GM18870 (cell line): ENCODE data around the gene ZIM2.
"Not testable (repeated sequence)": the region's sequence is repeated elsewhere in the genome, so short reads cannot be mapped to it uniquely, and the experiment has no call there.

Experiments used
- ATAC-seq: cut with Tn5 transposase; IDR thresholded peaks from one replicate; pipeline ENCODE4 v1.9.1; 2021; ENCODE audit warnings: moderate library complexity; ENCODE audit not compliant: unreplicated experiment

Gene ZIM2

DNA sequence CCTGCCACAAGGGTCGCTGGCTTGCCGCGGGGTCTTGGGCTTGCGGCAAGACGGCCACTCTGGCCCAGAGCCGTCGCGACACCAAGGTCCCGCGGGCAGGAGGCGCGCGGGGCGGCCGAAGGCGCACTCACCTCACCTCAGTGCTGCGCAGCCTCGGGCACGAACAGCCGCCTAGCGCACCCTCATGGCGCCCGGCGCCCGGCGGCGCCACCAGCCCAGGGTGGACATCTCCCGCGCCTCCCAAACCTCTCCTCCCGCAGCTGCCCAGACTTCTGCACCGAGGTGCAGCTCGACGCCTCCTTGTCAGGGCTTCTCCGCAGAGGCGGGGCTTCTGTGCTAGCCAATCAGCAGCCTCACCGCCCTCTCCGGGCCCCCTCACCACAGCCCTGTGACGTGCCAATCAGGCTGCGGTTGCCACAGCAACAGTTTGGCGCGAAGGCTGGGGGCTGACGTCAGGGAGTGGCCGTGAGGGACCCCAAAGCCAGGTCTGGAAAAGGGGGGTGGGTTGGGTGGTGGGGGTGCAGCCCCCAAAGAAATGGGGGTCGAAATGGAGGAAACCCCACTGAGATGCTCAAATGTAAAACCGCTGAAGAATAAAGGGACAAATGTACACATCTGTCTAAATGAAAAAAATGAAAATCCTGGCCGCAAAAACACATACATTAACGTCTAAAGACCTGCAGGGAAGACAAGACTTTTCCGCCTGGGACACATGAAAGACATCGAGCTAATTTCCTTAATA, at the start of gene ZIM2, which contains the start of gene PEG3:
Gene ZIM2 (minus strand): TSS at position 276 of the 742 bp plus-strand sequence. CDS start 16,449 bp downstream, outside the sequence.
Gene PEG3 (minus strand): TSS at position 276 of the 742 bp plus-strand sequence. CDS start 16,071 bp downstream, outside the sequence.
- ATAC-seq = no peak

DNA sequence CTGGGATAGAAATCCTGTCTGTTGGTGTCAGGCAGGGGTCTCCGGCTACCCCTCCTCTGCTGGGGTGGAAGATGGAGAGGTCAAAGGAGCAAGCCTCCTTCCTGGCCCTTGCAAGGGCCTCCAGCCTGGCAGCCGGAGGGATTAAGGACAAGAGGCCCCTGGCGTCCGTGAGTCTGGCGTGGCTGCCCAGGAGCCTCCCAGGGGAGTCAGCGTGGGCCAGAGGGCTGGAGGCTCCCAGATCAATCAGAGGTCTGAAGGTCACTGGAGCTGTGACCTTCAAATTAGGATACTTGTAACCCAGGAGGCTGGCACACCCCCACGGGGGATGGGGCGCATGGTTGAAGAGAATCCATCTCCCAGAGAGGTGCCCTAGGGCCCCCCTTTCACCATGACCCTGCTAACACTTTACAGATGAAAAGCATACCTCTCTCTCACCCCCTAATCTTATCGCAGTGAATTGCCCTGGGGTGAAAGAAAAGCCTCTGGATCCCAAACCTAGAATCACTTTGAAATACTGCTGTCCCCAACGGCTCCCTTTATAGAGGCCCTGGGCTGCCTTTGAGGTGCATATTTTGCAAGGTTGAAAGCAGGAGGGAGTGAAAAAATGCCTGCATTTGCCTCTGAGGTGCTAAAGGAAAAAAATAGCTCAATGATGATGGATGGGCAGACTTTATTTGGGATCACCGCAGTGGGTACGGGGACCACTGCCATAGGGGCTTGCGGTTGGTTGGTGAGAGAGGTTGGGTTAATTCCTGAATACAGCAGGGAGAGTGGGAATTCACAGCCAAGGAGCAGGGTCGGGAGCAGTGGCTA, 44.9 kb upstream of the ZIM2 start:
- no peak for ATAC-seq

DNA sequence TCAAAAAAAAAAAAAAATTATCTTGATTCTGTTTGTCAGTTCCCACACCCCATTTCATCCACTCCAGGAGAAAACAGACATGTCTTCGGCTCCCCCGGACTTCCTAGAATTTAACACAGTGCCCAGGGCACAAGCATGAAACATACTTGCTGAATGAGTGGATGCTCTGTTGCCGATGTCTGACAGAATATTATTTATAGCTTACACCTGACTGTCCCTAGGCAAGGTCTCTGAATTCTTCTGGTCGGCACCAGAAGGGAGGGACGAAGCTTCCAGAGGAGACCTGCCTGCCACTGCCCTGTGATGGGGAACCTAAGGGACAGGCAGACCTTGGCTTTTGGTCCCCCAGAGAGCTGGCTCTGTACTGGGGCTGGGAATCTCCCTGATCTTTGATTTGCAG, 43.9 kb upstream of the ZIM2 start:
- no peak for ATAC-seq

DNA sequence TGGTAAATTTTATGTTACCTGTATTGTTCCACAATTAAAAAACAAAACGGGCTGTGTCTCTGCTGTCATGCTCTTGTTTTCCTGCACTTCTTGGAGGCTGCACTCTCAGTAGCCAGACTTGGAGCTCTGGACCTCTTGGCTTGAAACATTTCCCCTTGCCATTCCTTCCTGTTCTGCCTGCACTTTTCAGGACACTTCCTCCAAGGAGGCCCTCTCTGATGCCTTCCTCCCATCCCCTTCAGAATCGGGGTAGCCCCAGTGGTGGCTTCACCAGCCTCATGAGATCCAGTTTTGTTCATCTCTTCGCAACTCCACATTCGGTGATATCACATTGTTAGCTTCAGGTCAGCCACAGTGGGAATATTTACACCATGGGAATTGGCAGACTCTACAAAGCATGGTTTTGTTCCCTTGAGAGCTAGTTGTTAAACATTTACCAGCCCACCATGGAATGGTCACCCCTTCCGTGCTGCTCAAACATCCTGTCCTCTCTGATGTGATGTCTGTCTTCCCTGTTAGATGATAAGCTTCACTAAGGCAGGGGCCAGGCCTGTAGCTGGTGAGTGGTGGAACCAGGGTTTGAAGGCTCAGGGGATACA, 40.2 kb upstream of the ZIM2 start:
- ATAC-seq = no peak

DNA sequence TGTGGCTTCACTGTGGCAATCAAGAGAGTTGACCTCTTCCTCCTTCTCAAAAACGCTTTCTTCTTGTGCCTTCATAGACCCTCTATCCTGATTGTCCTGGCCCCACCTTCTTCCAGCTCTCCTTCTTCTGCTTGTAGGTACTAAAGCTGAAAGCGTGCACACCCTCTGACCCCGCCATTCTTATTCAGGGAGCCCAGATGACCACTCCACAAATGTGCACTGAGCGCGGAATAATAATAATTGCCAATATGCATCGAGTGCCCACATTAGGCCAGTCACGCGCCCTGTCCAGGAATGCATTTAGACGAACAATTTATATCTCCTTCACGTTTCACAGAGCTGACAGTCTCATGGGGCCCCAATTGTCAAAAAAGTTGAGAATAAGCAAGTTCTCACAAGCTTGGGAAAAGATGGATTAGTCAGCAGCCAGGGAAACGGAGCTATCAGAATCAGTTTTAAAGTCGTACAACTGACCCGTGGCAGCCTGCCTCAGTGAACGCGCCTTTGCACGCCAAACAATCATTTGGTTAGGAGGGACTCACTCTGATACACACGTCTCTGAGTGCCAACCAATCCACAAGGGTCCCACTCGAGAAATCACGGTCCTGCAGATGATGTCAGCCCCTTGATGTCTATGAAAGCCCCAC, 36.7 kb upstream of the ZIM2 start:
- ATAC-seq = no peak

DNA sequence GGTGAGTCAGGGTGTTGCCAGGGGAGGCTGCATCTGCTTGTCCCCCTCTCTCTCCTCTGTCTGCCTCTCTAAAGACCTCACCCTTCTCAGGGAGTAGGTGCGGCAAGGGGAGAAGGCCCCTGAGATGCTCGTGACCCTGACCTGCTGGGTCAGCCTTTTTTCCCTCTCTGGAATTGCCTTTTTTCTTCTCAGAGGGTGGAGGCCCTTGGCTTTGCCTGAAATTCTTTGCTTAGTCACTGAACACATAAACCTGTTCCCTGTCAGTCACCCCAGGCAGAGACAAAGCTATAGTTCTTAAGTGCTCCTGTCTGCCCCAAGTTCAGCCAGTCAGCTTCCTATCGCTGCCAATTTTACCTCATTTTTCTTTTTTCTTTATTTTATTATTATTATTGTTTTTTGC, 35.2 kb upstream of the ZIM2 start:
- ATAC-seq = no peak

DNA sequence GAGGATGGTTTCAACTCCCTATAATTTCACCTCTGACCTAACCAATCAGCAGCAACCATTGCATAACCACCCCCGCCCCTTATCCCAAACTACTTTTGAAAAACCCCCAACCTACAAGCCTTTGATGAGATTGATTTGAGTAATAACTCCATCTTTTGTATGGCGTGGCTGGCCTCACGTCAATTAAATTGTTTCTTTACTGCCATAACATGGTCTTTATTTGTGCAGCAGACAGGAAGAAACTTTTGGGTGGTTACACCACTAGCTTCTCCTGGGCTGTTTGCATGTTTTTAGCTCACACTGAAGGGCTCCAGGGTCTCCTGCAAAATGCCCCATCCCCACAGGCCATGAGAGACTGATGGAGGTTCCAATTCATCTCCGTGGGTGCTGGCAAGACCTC, 34.0 kb upstream of the ZIM2 start:
- ATAC-seq = no peak

DNA sequence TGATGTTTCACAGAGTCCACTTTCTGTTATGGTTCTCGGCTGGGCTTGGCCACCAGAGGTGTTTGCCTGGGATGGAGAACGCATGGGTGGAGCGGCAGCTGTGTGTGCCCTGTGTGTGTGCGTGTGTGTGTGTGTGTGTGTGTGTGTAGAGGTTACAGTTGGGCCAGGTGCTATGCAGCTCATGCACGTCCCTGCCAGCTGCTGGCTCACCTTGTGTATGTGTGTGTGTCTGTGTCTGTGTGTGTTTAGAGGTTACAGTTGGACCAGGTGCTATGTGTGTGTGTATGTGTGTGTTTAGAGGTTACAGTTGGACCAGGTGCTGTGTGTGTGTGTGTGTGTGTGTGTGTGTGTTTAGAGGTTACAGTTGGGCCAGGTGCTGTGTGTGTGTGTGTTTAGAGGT, 33.0 kb upstream of the ZIM2 start:
- ATAC-seq = no peak

DNA sequence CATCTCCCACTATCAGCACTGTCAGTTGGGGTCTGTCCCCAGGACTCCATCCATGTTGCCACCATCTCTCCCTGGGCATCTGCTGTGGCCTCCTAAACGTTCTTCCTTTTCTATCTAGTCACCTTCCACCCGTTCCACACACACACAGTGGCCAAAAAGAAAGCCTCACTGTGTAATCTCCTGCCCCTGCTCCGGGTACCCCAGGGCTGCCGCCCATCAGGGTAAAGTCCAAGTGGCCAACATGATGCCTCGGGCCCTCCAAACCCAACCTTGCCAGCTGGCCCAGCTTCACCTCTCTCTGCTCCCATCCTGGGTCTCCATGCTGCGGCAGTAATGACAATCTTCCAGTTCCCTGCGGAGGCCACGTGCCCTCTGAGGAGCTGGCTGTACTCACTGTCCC, 29.4 kb upstream of the ZIM2 start:
- ATAC-seq = no peak

DNA sequence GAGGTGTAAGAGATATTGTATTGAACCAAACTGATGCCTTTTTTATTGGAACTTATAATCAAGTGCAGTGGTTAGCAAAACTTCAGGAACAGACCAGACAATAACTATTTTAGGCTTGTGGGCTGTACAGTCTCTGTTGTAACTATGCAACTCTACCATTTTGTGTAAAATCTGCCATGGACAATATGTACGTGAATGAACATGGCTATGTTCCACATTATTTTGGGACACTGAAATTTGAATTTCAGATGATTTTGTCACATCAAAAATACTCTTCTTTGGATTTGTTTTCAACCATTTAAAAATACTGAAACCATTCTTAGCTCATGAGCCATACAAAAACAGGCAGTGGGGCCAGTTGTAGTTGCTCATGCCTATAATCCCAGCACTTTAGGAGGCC, 27.9 kb upstream of the ZIM2 start:
- ATAC-seq = no peak

DNA sequence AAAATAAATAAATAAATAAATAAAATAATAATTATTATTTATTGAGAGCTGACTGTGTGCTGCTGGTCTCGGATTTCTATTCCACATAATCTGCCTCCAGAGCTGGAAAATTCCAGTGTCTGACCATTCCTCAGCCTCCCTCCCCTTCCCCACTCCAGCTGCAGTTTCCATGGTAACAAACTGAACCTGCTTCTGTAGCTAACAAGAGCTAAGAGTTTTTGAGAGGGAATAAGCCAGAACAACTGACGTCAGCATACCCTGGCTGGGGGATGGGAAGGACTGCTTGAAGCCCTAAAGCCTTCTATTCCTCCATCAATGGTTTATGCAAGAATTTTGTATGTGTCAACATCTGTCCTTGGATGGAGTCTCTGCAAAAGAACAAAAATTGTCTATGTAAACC, 26.0 kb upstream of the ZIM2 start:
- no peak for ATAC-seq

DNA sequence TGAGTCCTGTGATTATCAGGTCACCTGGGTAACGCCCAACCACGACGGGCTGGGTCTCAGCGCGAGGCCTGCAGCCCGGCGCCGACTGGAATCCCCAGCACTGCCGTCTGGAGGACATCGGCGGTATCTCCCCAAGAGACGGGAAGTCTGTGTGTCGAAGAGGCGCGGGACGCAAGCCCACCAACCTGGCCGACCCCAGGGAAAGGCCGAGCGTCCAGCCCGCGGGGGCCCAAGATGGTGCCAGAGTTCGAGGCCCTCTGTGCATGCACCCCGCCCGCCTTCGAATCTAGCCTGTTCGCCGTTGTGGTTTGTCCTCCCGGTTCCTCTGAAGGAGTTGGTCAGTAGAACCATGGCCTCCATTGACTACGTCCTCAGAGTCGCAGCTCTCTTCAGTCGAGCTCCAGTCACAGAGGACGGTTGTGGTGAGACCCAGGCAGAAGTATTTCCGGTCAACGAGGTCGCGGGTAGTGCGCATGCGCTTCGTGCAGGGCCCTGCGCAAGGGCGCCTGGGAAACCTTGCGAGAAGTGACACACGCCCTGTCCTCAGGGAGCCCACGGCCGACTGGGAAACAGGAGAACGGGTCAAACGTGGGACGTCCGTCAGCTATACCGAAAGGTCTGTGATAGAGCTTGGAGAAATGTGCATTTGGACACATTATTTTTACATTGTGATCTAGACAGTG, 24.1 kb upstream of the ZIM2 start:
- ATAC-seq = no peak

DNA sequence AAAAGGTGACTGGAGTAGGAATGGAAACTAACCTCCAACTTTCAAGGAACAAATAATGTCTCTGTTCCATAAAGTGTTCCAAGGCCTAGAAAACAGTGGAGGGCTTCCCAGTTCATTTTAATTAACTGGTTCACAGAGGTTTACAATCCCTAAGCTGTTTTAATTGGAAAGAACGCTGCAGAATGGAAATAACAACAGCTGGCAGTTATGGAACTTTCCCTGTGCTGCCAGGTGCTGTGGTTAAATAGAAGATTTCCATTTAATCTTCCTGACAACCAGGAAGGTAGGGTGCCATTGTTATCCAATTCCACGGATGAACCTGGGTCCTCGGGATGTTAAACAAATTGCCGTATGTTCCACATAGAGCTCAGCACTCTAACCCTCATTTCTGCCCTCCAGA, 22.2 kb upstream of the ZIM2 start:
- no peak for ATAC-seq

DNA sequence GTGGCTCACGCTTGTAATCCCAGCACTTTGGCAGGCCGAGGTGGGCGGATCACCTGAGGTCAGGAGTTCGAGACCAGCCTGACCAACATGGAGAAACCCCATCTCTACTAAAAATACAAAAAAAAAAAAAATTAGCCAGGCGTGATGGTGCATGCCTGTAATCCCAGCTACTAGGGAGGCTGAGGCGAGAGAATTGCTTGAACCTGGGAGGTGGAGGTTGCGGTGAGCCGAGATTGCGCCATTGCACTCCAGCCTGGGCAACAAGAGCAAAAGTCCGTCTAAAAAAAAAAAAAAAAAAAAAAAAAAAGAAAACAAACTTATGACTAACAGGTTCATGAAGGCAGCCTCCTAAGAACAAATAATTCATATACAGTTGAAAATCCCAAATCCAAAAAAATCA, 19.9 kb upstream of the ZIM2 start:
- ATAC-seq = not testable (repeated sequence)

DNA sequence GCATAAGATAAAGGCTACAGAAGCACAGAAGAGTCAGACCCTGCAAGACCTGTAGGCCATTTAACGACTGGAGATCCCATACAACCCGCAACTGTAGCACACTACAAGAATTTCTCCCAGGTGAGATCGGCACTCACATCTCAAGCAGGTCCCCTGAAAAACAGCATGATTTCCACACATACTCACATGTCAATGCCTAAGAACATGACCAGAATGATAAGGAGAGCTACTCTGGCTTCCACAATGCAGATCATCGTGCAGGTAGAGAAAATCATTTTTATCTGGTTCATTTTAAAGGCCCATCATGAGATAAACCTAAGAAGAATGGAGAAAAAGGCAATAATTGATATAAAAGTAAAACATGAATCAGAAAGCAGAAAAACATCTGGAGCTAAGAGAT, 17.5 kb upstream of the ZIM2 start:
- ATAC-seq = no peak

DNA sequence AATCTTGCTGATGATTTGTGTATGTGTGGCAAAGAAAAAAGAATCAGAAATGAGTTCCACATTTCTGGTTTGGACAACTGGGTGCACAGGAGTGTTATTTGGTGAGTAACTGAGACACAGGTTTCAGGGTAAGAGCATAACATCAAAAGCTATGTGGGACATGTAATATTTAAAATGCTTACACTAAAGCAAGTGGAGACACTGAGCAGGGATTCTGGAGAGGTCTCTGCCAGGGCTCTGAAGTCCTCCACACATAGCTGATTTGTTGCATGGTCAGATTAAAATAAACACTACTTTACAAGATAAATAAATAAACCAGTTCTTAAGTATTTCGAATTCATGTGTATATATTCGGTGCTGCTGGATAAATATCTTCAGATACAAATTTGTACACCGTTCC, 16.3 kb upstream of the ZIM2 start:
- no peak for ATAC-seq

DNA sequence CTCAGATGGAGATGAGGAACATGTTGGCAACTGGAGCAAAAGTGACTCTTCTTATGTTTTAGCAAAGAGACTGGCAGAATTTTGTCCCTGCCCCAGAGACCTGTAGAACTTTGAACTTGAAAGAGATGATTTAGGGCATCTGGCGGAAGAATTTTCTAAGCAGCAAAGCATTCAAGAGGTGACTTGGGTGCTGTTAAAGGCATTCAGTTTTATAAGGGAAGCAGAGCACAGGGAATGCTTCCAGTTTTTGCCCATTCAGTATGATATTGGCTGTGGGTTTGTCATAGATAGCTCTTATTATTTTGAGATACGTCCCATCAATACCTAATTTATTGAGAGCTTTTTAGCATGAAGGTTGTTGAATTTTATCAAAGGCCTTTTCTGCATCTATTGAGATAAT, 11.8 kb upstream of the ZIM2 start:
- not testable (repeated sequence) for ATAC-seq

DNA sequence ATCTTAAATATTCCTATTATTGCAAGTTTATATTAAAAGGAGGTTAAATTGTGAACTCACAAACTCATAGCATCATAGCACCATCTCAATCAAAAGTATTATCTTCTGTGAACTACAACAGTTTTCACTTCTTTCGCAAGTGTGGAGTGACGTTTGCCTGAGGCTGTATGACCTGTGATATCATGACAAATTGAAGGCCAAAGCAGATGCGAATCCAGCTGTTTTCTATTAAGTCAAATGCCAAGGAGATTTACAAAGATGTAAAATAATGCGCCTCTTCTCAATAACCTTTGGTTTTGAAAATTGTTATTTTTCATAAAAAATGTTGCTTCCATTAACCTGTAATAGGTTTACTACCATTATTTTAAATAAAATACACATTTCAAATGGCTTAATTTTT, 7.6 kb upstream of the ZIM2 start:
- ATAC-seq = no peak

DNA sequence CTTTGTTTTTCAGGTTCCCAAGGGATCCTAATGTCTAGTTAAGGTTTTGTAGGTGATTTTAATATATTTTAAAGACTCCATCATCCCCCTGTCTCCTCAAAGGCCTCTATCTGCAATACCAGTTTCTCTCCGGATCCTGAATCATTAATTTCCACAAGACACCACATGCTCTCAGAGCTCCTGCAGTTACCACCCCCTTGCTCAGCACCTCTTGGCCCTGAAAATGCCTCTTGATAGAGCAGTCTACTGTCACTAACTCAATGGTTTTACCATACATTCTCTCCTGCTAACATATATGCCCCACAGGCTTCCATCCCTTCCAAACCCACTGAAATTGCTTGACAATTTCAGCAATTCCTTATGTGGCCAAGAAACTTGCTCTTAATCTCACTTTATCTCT, 1.9 kb upstream of the ZIM2 start:
- ATAC-seq = no peak

DNA sequence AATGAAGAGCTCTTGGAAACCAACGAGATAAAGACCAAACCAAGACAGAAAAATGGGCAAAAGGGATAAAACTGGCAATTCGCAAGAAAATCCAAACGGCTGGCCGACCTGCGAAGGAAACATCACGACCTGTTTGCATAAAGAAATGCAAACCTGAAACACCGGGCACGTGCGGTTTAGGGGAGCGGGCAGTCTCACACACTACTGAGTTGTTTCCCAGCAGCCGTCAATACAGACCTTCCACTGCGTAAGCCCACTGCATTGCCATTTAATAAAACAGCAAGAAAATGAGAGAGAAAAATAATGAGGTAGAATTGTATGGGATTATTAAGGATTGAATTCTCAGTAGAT, 642 bp upstream of the ZIM2 start:
- no peak for ATAC-seq
